ENCODE data around the gene PABPC4L. TPM values are rescaled to one million over a fixed set of nuclear protein-coding genes. Genes with fewer than 3 reads are reported as not detected.

PABPC4L gene
- total RNA-seq: 1 to 10 TPM in 1 of 2 donors, under 1 TPM in 1; 0.67 to 1.3 TPM

DNA sequence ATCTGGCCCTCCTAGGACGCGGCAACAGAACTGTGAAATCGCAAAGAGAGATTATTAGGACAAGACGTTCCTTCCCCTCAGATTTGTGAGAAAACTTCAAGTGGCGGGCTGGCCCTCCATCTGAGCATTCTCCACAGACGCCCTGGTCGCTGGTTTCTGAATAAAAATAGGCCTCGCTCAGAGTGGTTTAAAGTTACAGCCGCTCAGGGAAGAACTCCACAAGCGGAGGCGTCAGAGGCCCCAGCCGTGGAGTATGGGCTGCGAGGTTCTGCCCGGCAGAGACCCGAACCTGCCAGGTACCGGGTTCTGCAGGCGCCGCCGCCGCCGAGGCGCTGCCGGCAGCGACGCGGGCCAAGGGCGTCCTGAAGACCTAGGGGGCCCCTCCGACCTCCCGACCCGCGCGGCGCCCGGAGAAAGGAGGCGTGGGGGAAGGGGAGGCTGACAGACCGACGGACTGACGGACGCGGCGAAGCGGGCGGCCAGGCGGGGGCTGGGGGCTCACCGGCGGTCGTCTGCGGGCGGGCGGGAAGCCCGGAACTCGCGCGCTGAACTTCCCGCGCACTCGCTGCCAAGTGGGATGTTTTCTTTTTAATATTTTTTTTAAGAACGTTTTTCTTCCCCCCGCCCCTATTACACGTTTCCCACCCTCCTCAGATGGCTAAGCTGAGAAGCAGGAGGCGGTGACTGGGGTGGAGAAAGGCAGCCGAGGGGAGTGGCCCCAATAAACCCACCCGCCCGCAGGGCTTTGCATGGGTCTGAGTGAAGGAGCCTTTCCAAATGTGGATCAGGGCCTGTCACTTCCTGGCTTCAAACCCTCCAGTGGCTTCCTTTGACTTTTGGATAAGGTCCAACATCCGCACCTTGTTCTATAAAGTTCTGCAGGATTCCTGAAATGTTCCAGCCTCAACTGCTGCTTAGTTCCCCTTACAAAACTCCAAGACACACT, at the start of gene PABPC4L:
Gene PABPC4L (minus strand): TSS at position 574 of the 946 bp plus-strand sequence. CDS start 770 bp downstream, outside the sequence.
- DNase-seq (ENCODE audit: low spot score): peak; percentile 67
- no peaks in the 10 kb centered on the region for H3K9me3 ChIP-seq
- peaks cover 0 to 8% of the 10 kb centered on the region in 2 donors for H3K4me1 ChIP-seq
- peak within 1 kb of the TSS; percentile 54 to 56 for H3K4me3 ChIP-seq
- H3K27me3 ChIP-seq: no peaks in the 10 kb centered on the region
- TF ChIP-seq, protein P1, sequence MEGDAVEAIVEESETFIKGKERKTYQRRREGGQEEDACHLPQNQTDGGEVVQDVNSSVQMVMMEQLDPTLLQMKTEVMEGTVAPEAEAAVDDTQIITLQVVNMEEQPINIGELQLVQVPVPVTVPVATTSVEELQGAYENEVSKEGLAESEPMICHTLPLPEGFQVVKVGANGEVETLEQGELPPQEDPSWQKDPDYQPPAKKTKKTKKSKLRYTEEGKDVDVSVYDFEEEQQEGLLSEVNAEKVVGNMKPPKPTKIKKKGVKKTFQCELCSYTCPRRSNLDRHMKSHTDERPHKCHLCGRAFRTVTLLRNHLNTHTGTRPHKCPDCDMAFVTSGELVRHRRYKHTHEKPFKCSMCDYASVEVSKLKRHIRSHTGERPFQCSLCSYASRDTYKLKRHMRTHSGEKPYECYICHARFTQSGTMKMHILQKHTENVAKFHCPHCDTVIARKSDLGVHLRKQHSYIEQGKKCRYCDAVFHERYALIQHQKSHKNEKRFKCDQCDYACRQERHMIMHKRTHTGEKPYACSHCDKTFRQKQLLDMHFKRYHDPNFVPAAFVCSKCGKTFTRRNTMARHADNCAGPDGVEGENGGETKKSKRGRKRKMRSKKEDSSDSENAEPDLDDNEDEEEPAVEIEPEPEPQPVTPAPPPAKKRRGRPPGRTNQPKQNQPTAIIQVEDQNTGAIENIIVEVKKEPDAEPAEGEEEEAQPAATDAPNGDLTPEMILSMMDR (IDR thresholded peaks at IDR 0.05): no peak
- H3K36me3 ChIP-seq: no peaks in the 10 kb centered on the region
- peak within 1 kb of the TSS; percentile 65 to 79 for H3K27ac ChIP-seq

GRCh38 chr4:134251322-134251721, 49.7 kb upstream of the PABPC4L start:
- Histone ChIP-seq H3K4me1 (no peaks in the 10 kb centered on the region), H3K4me3 (no peak overlapping the region), H3K9me3 (peaks cover 0 to 4% of the 10 kb centered on the region in 2 donors), H3K27me3 (no peaks in the 10 kb centered on the region), H3K36me3 (no peaks in the 10 kb centered on the region), H3K27ac (no peak overlapping the region)
- TF ChIP-seq, protein P1 (IDR thresholded peaks at IDR 0.05): no peak
- no peak for DNase-seq (ENCODE audit: low spot score)

GRCh38 chr4:134243742-134244713, 42.4 kb upstream of the PABPC4L start:
- DNase-seq (ENCODE audit: low spot score): no peak

DNA sequence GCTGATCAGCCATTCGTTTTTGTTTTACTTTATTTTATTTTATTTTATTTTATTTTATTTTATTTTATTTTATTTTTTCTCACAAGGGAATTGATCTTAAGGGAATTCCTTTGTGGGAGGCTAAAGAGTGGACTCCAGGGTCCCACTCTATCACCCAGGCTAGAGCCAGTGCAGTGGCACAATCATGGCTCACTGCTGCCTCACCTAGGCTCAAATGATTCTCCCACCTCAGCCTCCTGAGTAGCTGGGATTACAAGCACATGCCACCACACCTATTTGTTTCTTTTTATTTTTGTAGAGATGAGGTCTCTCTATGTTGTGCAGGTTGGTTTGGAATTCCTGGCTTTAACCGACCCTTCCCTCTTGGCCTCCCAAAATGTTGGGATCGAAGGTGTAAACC, 17.5 kb upstream of the PABPC4L start:
- Histone ChIP-seq H3K4me3 (no peak overlapping the region), H3K27me3 (no peaks in the 10 kb centered on the region), H3K36me3 (no peaks in the 10 kb centered on the region), H3K4me1 (no peaks in the 10 kb centered on the region), H3K9me3 (no peaks in the 10 kb centered on the region), H3K27ac (no peak overlapping the region)
- TF ChIP-seq, protein P1 (IDR thresholded peaks at IDR 0.05): no peak
- DNase-seq (ENCODE audit: low spot score): no peak

More at GRCh38 chr4:134243742-134244713, 42.4 kb upstream of the PABPC4L start:
- Histone ChIP-seq H3K9me3 (peaks cover 0 to 4% of the 10 kb centered on the region in 2 donors), H3K27me3 (no peaks in the 10 kb centered on the region), H3K27ac (no peak overlapping the region), H3K4me3 (no peak overlapping the region), H3K4me1 (no peaks in the 10 kb centered on the region), H3K36me3 (no peaks in the 10 kb centered on the region)
- TF ChIP-seq, protein P1 (IDR thresholded peaks at IDR 0.05): no peak

DNA sequence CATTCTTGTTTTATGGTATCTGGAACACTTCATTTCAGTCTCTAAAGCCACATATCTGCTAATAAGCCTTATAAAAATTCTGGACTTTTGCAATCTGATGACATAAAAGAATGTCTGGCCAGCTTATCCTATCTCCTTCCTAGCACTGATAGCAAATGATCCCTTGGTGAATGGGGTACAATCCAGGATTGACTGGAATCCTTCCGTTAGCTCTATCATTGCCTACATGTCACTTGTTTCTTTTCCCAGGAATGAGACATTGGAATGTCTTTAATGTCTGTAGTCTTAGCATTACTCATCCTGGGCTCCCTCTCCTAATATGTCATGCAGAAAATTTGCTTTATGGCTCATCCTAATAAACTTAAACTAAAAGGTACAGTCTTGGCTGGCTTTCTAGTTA, 14.8 kb upstream of the PABPC4L start:
- Histone ChIP-seq H3K4me3 (no peak overlapping the region), H3K36me3 (no peaks in the 10 kb centered on the region), H3K27ac (no peak overlapping the region), H3K9me3 (no peaks in the 10 kb centered on the region), H3K4me1 (no peaks in the 10 kb centered on the region), H3K27me3 (no peaks in the 10 kb centered on the region)
- TF ChIP-seq, protein P1 (IDR thresholded peaks at IDR 0.05): no peak
- DNase-seq (ENCODE audit: low spot score): no peak
